GM18867 (cell line): ENCODE measurements around the gene ARSG.
"Not testable (repeated sequence)": the region's sequence is repeated elsewhere in the genome, so short reads cannot be mapped to it uniquely, and the experiment has no call there.

Experiments used
- ATAC-seq: cut with Tn5 transposase; IDR thresholded peaks from one replicate; pipeline ENCODE4 v1.9.1; 2021; ENCODE audit warnings: mild to moderate bottlenecking, moderate library complexity; ENCODE audit not compliant: unreplicated experiment

ARSG gene

GRCh38 chr17:68290955-68291835, at the start of gene ARSG, which contains the start of gene SLC16A6:
Gene ARSG (plus strand): TSS chr17:68291495. CDS start chr17:68307494, 15,999 bp downstream.
Gene SLC16A6 (minus strand): TSS chr17:68291127. CDS start chr17:68278320, 12,807 bp downstream.
- peak; percentile 49 for ATAC-seq

- no peak for ATAC-seq
Measured at GRCh38 chr17:68246271-68247028, 44.8 kb upstream of the ARSG start.

GRCh38 chr17:68247445-68248198, 43.7 kb upstream of the ARSG start, which contains the start of gene AMZ2:
Gene AMZ2 (plus strand): TSS chr17:68248043. CDS start chr17:68250188, 2,145 bp downstream.
- peak; percentile 87 for ATAC-seq

- ATAC-seq, result peak; percentile 28
Measured at GRCh38 chr17:68248199-68248825, 43.0 kb upstream of the ARSG start.

GRCh38 chr17:68248891-68249290, 42.4 kb upstream of the ARSG start:
- no peak for ATAC-seq

- ATAC-seq, result no peak
Measured at GRCh38 chr17:68249354-68249765, 41.9 kb upstream of the ARSG start.

- ATAC-seq, result not testable (repeated sequence)
Measured at GRCh38 chr17:68253426-68253825, 37.9 kb upstream of the ARSG start.

- no peak for ATAC-seq
Measured at GRCh38 chr17:68255151-68255550, 36.1 kb upstream of the ARSG start.

GRCh38 chr17:68255731-68256538, 35.4 kb upstream of the ARSG start:
- ATAC-seq, result no peak

- not testable (repeated sequence) for ATAC-seq
Measured at GRCh38 chr17:68256701-68257100, 34.6 kb upstream of the ARSG start.

- ATAC-seq, result no peak
Measured at GRCh38 chr17:68257934-68258333, 33.4 kb upstream of the ARSG start.

GRCh38 chr17:68258890-68259647, 32.2 kb upstream of the ARSG start:
- peak; percentile 87 for ATAC-seq

GRCh38 chr17:68259648-68259951, 31.7 kb upstream of the ARSG start:
- not testable (repeated sequence) for ATAC-seq

- ATAC-seq, result no peak
Measured at GRCh38 chr17:68260051-68260762, 31.1 kb upstream of the ARSG start.

- not testable (repeated sequence) for ATAC-seq
Measured at GRCh38 chr17:68262467-68262866, 28.8 kb upstream of the ARSG start.

- not testable (repeated sequence) for ATAC-seq
Measured at GRCh38 chr17:68263101-68263681, 28.1 kb upstream of the ARSG start.

- ATAC-seq, result not testable (repeated sequence)
Measured at GRCh38 chr17:68265833-68266232, 25.5 kb upstream of the ARSG start.

- ATAC-seq, result no peak
Measured at GRCh38 chr17:68273722-68274121, 17.6 kb upstream of the ARSG start.
